NCI-H446 treated with DMSO at 0.1 percent for 48 hours (cell line): ENCODE results near the gene GLT8D1.
"Not testable (repeated sequence)": the region's sequence is repeated elsewhere in the genome, so short reads cannot be mapped to it uniquely, and the experiment has no call there.

Experiments used
- DNase-seq: peaks from one replicate; lab custom pipeline; 2025; lab: John Stamatoyannopoulos, UW

GLT8D1 gene

DNA sequence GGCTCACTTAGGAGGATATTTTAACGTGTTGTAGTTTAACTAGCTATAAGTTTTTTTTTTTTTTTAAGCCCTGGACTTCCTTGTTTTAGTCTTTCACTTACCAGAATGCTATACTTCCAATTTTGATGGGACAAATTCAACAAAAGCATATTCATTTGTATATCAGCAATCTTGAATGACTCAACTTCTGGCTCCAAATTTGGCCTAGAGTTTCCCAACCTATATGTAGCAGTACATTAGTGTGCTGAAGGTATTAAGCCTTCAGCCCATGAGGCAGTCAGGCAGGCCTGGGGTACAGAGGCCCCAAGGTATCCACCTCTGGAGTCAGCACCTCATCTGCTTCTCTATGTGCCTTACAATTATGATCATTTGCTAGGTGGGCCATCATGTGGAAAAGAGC lies 25.8 kb downstream of the GLT8D1 start:
- no peak for DNase-seq

DNA sequence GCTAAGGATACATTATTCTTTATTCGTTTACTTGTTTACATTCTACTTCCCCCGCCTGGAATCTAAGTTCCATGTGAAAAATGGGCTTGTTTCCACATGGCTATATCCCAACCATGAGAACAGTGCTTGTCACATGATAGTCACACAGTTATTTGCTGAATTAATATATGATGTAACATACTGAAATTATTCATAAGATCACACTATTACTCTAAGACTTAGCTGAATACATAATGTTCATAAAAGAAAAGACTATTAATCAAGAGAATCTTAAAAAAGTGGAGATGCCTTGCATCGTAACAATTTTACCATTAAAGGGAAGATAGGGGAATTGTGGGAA lies 26.4 kb downstream of the GLT8D1 start:
- no peak for DNase-seq

DNA sequence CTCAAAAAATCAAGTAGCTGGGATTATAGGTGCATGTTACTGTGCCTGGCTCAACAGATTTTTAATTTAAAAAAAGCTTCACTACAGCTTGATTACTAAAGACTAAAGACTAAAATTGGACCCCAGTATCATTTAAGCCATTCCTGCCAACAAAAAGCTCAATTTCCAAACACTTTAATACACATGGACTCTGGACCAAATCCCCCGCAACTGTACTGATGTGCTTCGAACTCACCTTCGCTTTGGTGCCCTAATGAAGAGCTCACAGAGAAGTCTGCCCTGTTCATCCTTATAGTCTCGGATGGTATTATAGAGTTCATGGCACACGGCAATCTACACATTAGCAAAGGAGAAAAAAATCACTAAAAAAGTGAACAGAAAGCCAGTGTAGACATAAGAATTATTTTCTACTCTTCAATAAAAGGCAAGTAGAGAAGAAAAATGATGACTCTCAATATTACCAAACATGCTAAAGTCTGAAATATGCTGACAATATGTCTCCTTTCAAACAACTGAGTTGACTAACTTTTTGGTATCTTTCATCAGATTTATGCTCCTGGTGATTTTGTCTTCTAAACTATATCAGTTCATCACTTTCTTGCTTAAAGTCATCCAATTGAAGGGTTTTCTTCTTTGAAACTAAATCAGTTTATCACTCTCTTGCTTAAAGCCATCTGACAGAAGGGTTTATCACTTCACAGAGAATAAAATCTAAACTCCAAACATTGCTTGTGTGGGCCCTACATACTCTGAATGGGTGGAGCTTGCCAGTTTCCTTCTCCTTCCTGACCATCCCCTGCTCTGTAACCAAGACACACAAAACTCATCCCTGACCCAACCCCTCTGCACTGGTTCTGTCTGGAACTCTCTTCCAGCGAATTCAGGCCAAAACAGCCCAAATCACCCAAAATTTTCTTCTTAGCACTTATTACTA lies 27.1 kb downstream of the GLT8D1 start:
- no peak for DNase-seq

DNA sequence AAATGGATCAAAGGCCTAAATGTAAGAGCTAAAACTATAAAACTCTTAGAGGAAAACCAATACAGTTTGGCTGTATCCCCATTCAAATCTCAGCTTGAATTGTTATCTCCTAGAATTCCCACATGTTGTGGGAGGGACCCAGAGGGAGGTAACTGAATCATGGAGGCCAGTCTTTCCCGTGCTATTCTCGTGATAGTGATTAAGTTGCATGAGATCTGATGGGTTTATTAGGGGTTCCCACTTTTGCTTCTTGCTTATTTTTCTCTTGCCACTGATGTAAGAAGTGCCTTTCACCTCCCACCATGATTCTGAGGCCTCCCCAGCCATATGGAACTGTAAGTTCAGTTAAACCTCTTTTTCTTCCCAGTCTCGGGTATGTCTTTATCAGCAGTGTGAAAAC lies 29.4 kb downstream of the GLT8D1 start:
- not testable (repeated sequence) for DNase-seq

DNA sequence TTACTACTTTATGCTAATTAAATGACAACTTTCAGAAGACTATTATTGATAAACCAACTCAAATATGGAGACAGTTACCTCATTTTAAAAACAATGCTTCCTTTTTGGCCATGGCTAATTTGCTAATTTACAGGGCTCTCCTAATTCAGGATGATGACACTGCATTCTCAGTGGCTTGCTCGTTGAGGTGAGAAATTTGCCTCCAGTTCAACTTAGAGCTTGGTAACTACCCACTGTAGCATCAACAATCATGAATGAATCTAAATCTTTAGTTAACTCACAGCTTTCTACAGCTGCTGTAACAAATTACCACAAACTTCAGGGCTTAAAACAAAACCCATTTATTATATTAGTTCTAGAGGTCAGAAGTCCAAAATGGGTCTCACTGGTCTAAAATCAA lies 33.9 kb downstream of the GLT8D1 start:
- no peak for DNase-seq

DNA sequence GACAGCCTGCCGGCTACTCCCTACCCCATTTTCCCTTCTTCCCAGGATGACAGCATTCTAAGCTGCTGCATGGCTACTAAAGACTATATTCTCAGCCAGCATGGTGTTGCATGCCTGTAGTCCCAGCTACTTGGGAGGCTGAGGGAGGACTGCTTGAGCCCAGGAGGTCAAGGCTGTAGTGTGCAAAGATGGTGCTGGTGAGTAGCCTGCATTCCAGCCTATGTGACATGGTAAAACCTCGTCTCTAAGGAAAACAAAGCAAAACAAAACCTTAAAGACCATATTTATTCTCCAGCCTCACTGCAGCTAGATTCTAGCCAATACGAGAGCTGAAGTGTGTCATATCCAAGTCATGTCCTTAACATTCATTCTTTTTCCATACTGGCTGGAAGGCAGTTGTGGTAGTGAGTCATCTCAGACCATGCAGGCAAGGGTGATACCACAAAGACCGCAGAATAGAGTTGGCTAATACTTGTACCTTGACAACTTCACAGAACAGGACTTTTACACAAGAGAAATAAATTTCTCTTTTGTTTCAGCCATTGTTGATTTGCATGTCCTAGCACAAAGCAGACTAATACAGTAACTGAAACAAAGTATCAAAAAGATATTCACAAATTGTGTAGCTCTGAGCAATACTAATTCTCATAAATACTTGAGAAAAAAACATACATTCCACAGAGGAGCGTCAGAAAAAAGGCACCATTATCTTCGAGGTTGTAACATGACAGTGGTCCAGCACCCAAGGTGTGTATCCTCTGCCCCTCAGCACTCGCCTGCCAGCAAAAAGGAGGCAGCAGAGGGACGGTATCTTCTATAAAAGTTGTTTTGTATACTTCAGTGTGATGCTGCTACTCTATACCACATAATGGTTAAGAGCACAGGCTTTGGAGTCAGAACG lies 34.7 kb downstream of the GLT8D1 start:
- DNase-seq = no peak

DNA sequence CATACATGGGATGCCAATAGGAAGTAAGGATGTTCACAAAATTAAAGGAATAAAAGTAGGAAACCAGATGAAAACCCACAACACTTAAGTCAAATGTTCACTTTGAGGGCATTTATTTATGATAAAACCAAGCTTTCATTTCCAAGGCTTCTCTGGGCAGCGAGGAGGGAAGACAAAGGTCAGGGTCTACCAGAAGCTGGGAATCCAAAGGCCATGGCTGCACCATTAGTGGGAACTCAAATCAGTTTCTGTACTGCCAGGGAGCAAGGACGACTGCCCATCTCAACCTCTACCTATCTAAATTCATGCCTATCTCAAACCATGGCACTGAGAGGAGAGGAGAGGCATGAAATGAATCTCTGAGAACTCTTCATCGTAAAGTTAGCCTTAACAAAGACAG lies 42.5 kb downstream of the GLT8D1 start:
- no peak for DNase-seq

DNA sequence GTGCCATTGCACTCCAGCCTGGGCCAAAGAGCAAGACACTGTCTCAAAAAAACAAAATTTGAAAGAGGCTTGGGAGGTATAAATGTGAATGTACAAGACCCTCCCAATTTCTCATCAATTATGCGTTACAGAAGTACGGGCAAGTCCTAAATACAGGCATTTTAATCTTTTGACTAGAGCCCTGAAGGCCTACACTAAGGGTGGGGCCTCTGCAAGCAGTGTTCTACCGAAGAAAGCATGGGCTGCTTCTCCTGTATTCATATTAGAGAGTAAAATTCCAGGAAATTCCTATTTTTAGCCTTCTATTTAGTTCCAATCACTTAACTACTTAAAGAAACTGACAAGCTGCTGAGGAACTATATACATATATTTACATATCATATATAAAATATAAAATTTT lies 45.5 kb downstream of the GLT8D1 start:
- no peak for DNase-seq

DNA sequence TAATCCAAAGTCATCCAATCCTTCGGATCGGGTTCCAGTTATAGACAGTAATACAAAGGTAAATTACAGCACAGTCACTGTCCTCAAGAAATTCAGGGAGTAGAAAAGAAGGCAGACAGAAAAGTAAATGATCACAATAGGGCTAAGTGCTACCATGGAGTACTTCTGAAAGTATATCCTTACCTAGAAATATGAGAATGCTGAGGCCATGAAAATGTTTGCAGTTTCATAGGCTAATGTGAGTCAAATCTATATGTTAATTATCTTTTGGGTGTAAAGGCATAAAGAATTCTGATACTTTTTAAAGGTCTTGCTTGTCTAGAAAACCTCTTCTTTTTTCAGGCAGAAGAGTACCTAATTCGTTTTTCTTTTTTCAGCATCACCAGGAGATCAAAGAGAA lies 49.7 kb downstream of the GLT8D1 start:
- no peak for DNase-seq

DNA sequence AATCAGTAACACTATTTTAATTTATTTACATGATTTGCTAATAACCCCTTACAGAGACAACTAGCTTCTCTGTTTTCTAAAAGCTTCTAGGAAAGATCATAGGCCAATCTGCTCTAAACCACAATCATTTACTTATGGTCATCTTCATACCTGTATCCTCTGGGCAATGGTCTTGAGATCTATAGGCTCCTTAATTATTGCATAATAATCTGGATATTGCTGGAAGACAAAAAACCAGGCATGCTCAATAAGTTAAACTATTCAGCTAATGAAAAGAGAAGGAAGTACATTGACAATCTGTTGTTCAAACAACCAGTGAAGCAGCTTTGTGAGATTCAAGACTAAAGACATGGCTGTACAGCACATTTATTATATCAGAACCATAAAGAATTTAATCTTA lies 54.0 kb downstream of the GLT8D1 start:
- DNase-seq = no peak

DNA sequence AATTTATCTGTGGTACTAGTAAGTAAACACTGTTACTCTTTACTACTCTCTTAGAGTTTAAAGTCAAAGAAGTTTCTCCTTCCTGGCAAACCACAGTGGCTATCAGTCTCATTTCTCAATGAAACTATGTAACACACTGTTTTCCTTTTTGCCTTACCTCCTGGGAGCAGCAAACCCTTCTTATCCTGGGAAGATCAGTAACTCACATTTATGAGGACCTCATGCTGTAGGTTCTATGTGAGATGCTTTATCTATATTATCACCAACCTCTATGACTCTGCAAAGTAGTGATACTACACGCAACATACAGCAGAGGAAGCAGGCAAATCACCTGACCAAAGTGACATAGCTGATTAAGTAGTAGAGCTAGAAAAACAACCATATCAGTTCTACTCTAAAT lies 55.2 kb downstream of the GLT8D1 start:
- no peak for DNase-seq

DNA sequence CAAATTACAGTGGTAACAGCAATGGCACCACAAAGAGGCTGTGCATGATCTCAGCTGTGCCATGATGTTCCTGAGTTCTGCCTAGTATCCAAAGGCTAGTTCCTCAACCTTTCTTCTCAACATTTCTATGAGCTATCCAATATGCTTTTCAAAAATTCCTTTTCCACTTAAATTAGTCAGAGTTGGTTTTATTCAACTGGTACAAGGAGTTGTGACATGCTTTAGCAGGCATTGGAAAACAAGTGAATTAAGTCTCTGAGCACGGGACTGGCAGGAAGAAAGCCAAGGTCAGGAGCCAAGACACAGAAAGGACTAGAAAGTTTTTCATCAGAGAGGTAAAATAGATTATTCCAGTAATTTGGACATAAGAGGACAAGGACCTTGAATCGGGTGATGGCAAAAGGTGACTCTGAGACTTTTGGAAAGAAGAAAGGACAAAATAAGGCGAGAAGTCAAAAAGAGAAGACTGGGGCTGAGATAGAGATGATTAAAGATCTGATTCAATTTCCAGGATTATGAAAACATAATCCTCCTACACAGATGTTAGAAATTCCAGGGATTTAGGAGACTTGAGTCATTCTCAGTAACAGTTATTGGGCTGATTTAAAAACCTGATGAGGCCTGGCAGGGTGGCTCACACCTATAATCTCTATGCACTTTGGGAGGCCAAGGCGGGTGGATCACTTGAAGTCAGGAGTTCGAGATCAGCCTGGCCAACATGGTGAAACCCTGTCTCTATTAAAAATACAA lies 56.0 kb downstream of the GLT8D1 start:
- no peak for DNase-seq

DNA sequence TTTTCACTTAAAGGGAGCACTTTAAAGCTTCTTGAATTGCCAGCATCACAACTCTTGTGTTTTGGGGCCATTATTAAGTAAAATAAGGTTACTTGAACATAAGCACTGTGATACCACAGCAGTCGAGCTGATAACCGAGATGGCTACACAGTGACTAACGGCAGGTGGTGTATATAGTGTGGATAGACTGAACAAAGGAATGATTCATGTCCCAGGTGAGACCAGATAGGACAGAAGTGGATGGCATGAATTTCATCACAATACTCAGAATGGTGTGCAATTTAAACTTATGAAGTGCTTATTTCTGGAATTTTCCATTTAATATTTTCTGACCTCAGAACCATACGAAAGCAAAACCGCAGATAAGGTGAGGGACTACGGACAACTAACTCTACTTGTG lies 60.0 kb downstream of the GLT8D1 start:
- no peak for DNase-seq
